HG02884 (cell line): Measurements from ENCODE around the gene IQSEC2.

Experiments
- ATAC-seq: cut with Tn5 transposase; IDR thresholded peaks from one replicate; pipeline ENCODE4 v1.9.1; 2021; ENCODE audit warnings: mild to moderate bottlenecking, moderate library complexity; ENCODE audit not compliant: unreplicated experiment

Gene IQSEC2

GRCh38 chrX:53305219-53305995, 24.0 kb upstream of the IQSEC2 start:
- no peak for ATAC-seq

- ATAC-seq = no peak
These were observed 21.8 kb upstream of the IQSEC2 start for GRCh38 chrX:53303195-53303594.

GRCh38 chrX:53300157-53300556, 18.8 kb upstream of the IQSEC2 start:
- no peak for ATAC-seq

- no peak for ATAC-seq
These were observed 12.8 kb upstream of the IQSEC2 start for GRCh38 chrX:53294024-53294648.

- no peak for ATAC-seq
These were observed 10.2 kb upstream of the IQSEC2 start for GRCh38 chrX:53291596-53291995.

GRCh38 chrX:53290441-53291041, 9.2 kb upstream of the IQSEC2 start:
- ATAC-seq = no peak

GRCh38 chrX:53288189-53288588, 6.8 kb upstream of the IQSEC2 start:
- ATAC-seq = no peak

GRCh38 chrX:53287493-53288138, 6.2 kb upstream of the IQSEC2 start:
- no peak for ATAC-seq

GRCh38 chrX:53286171-53286570, 4.8 kb upstream of the IQSEC2 start:
- ATAC-seq = no peak

- no peak for ATAC-seq
These were observed 4.2 kb upstream of the IQSEC2 start for GRCh38 chrX:53285591-53285990.

- ATAC-seq = no peak
These were observed 3.5 kb upstream of the IQSEC2 start for GRCh38 chrX:53284684-53285447.

- ATAC-seq = no peak
These were observed 2.2 kb upstream of the IQSEC2 start for GRCh38 chrX:53283567-53283966.

GRCh38 chrX:53283099-53283498, 1.7 kb upstream of the IQSEC2 start:
- no peak for ATAC-seq

GRCh38 chrX:53281963-53282695, 745 bp upstream of the IQSEC2 start:
- ATAC-seq = no peak

GRCh38 chrX:53280331-53281320, 758 bp downstream of the IQSEC2 start:
- no peak for ATAC-seq

GRCh38 chrX:53279296-53280237, 1.8 kb downstream of the IQSEC2 start:
- ATAC-seq = no peak

- no peak for ATAC-seq
These were observed 8.5 kb downstream of the IQSEC2 start for GRCh38 chrX:53272808-53273337.
